Measurements from ENCODE around the gene ACSL6. TPM values are rescaled to one million over a fixed set of nuclear protein-coding genes. Genes with fewer than 3 reads are reported as not detected.

The ACSL6 gene
- total RNA-seq, 2 donors from 2014 or later: 0.23 to 7.9 TPM

DNA sequence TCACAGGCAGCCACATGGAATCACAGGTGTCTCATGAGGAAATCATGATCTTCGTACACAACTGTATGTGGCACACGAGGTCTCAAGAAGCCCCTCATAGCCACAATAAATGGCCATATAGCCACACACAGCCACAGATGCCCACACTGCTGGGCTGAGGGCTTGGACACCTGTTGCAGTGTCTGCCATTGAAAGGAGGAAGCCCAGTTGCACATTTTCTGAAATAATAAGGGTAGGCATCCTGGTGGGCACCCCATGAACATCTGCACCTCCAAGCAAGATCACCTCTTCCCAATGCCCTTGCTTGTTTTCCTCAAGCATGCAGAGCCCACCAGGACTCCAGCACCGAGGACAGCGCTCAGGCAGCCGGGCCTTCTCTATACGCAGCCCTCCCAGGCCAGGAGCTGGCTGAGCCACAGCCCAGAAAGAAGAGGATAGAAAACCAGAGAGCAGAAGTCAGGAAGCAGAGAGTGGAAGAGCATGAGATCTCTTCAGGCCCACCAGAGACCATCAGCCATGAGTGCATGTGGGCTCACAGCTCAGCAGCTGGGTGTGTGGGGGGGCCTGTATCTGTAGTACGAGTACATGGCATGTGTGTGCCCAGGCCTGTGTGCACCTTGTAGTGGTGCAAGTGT, 1.0 kb upstream of the ACSL6 start:
- H3K4me3 ChIP-seq: no peak overlapping the region
- intact Hi-C loops (cut with DNase I): no loop called here
- no peaks in the 10 kb centered on the region for H3K27me3 ChIP-seq (replicated peaks; ENCODE audit: insufficient read depth)
- 26% methylated on average over 7 of the region's 7 CpGs for WGBS
- H3K4me1 ChIP-seq (replicated peaks): no peaks in the 10 kb centered on the region
- H3K27ac ChIP-seq: no peak overlapping the region
- no peaks in the 10 kb centered on the region for H3K36me3 ChIP-seq
- no peaks in the 10 kb centered on the region for H3K9me3 ChIP-seq
- DNase-seq (ENCODE audit: low spot score): no peak
- TF ChIP-seq CTCF (IDR thresholded peaks at IDR 0.05) (no peak), POLR2A (IDR thresholded peaks at IDR 0.05) (no peak)

GRCh38 chr5:132010989-132011621, 353 bp downstream of the ACSL6 start:
- H3K4me1 ChIP-seq (replicated peaks): no peaks in the 10 kb centered on the region
- intact Hi-C loops (cut with DNase I): no loop called here
- DNase-seq (ENCODE audit: low spot score): no peak
- no peak overlapping the region for H3K27ac ChIP-seq
- 7% methylated on average over 36 of the region's 46 CpGs for WGBS
- no peaks in the 10 kb centered on the region for H3K27me3 ChIP-seq (replicated peaks; ENCODE audit: insufficient read depth)
- no peaks in the 10 kb centered on the region for H3K36me3 ChIP-seq
- peak overlapping the region; percentile 47 to 57 for H3K4me3 ChIP-seq
- H3K9me3 ChIP-seq: no peaks in the 10 kb centered on the region
- no peak for TF ChIP-seq POLR2AphosphoS5 (IDR thresholded peaks at IDR 0.05)
- no peak for TF ChIP-seq CTCF (IDR thresholded peaks at IDR 0.05)
- TF ChIP-seq POLR2A (IDR thresholded peaks at IDR 0.05): no peak

DNA sequence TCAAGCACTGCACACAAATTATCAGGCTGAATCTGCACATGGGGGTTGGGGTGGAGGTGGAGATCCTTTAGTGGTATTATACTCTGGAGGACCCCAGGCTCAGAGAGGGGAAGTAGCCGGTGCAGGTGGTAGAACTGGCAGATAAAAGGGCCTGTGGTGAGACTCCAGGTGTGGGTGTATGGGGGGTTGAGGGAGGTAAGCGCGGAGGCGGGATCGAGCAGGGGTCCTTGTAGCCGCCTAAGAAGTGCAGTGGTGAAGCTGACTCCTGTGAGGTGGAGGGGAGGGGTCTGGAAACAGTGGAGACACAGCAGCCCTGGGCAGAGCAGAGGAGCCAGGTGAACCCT, 841 bp downstream of the ACSL6 start:
- Histone ChIP-seq H3K27me3 (replicated peaks; ENCODE audit: insufficient read depth) (no peaks in the 10 kb centered on the region), H3K4me3 (no peak overlapping the region), H3K27ac (no peak overlapping the region), H3K4me1 (replicated peaks) (no peaks in the 10 kb centered on the region), H3K9me3 (no peaks in the 10 kb centered on the region), H3K36me3 (no peaks in the 10 kb centered on the region)
- no peak for TF ChIP-seq POLR2A (IDR thresholded peaks at IDR 0.05)
- no peak for TF ChIP-seq CTCF (IDR thresholded peaks at IDR 0.05)
- TF ChIP-seq POLR2AphosphoS5 (IDR thresholded peaks at IDR 0.05): no peak
- intact Hi-C loops (cut with DNase I): no loop called here
- no peak for DNase-seq (ENCODE audit: low spot score)
- 69% methylated on average over 6 of the region's 6 CpGs for WGBS

DNA sequence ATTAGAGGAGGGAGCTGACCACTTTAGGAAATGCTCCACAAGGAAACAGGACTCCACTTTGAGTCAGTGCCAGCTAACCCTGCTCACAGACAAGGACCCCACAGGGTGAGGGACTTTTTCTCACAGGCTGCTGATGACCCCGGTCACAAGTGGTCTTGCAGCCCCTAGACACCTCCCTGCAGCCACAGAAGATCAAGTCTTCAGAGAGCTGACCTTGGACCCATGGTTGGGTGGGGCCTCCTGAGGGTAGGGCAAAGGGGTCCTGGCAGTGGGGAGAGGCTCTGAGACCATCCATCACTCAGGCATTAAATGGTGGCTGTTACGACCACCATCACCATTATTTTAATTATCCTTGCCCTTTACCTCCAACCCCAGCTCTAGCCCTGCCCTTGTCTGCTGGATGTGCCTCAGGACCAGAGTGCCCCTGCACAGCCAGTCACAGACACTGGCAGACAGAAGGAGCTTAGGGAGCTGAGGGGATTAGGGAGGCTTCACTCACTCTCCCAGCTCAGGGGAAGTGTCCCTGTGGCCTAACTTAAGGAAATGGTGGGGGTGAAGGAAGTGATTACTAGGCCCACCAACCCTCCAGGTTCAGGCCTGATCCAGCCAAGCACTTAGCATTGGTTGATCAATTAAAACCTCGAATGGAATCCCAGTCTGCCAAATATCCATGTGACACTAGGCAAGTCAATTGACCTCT, 1.6 kb downstream of the ACSL6 start:
- H3K9me3 ChIP-seq: no peaks in the 10 kb centered on the region
- intact Hi-C loops (cut with DNase I): loop anchor here (5.0 to 10.0 kb wide), 2 partner anchors 198 to 585 kb away; no protein-coding TSS in a partner anchor
- TF ChIP-seq POLR2A (IDR thresholded peaks at IDR 0.05) (no peak), POLR2AphosphoS5 (IDR thresholded peaks at IDR 0.05) (no peak), CTCF (IDR thresholded peaks at IDR 0.05) (no peak)
- no peaks in the 10 kb centered on the region for H3K36me3 ChIP-seq
- H3K27ac ChIP-seq: no peak overlapping the region
- H3K4me3 ChIP-seq: no peak overlapping the region
- H3K27me3 ChIP-seq (replicated peaks; ENCODE audit: insufficient read depth): no peaks in the 10 kb centered on the region
- no peak for DNase-seq (ENCODE audit: low spot score)
- no peaks in the 10 kb centered on the region for H3K4me1 ChIP-seq (replicated peaks)
- 81% methylated on average over 3 of the region's 3 CpGs for WGBS
